Nephron progenitor cell (in vitro differentiated cells): ENCODE data around the gene GINS2.

Source experiments
- DNase-seq: peaks from one replicate; pipeline ENCODE4 v3.0.0; 2021
- H3K27ac Mint-ChIP-seq: 2 replicates; pipeline ENCODE4 v1.8.0; 2021; ENCODE audit warnings: mild to moderate bottlenecking, moderate library complexity, mixed read lengths
- H3K27me3 Mint-ChIP-seq: 2 replicates; pipeline ENCODE4 v1.8.0; 2021; ENCODE audit warnings: mild to moderate bottlenecking, low read depth, mixed read lengths; ENCODE audit not compliant: poor library complexity
- H3K36me3 Mint-ChIP-seq: 2 replicates; pipeline ENCODE4 v1.8.0; 2021; ENCODE audit warnings: low read depth, mixed read lengths
- H3K4me1 Mint-ChIP-seq: 2 replicates; pipeline ENCODE4 v1.8.0; 2021; ENCODE audit warnings: mixed read lengths
- H3K4me3 Mint-ChIP-seq: 2 replicates; pipeline ENCODE4 v1.8.0; 2021; ENCODE audit warnings: mild to moderate bottlenecking, moderate library complexity, mixed read lengths
- H3K9me3 Mint-ChIP-seq: 2 replicates; pipeline ENCODE4 v1.8.0; 2021; ENCODE audit warnings: mild to moderate bottlenecking, moderate library complexity, mixed read lengths
- CTCF ChIP-seq: fragments of 200-600 bp; sonication (generic); IDR thresholded peaks from 2 replicates; pipeline ENCODE4 v1.5.0; 2021; ENCODE audit warnings: antibody characterized with exemption

The GINS2 gene

GRCh38 chr16:85724936-85725335 is 36.2 kb upstream of the GINS2 start:
- no peak overlapping the region for H3K27ac Mint-ChIP-seq

GRCh38 chr16:85724126-85724879 is 35.5 kb upstream of the GINS2 start:
- Mint-ChIP-seq H3K9me3 (peaks cover 5% of the 10 kb centered on the region), H3K27ac (no peak overlapping the region)
- DNase-seq = no peak

More at GRCh38 chr16:85724936-85725335, 36.2 kb upstream of the GINS2 start:
- Mint-ChIP-seq H3K9me3 (peaks cover 5% of the 10 kb centered on the region), H3K4me3 (no peak overlapping the region), H3K4me1 (peaks cover 14% of the 10 kb centered on the region), H3K36me3 (no peaks in the 10 kb centered on the region), H3K27me3 (peaks cover 55% of the 10 kb centered on the region)
- no peak for TF ChIP-seq CTCF
- DNase-seq = no peak

GRCh38 chr16:85722128-85722893 is 33.6 kb upstream of the GINS2 start:
- Mint-ChIP-seq H3K4me3 (no peak overlapping the region), H3K4me1 (peaks cover 9% of the 10 kb centered on the region), H3K9me3 (peaks cover 5% of the 10 kb centered on the region), H3K27me3 (peaks cover 67% of the 10 kb centered on the region), H3K27ac (no peak overlapping the region), H3K36me3 (no peaks in the 10 kb centered on the region)
- no peak for DNase-seq
- no peak for TF ChIP-seq CTCF

More at GRCh38 chr16:85724126-85724879, 35.5 kb upstream of the GINS2 start:
- Mint-ChIP-seq H3K4me3 (no peak overlapping the region), H3K36me3 (no peaks in the 10 kb centered on the region), H3K4me1 (peaks cover 10% of the 10 kb centered on the region), H3K27me3 (peaks cover 54% of the 10 kb centered on the region)
- no peak for TF ChIP-seq CTCF

GRCh38 chr16:85720302-85720637 is 31.5 kb upstream of the GINS2 start:
- TF ChIP-seq CTCF = no peak
- Mint-ChIP-seq H3K27me3 (peaks cover 61% of the 10 kb centered on the region), H3K36me3 (no peaks in the 10 kb centered on the region), H3K4me1 (peaks cover 19% of the 10 kb centered on the region), H3K27ac (no peak overlapping the region), H3K4me3 (no peak overlapping the region), H3K9me3 (no peaks in the 10 kb centered on the region)
- DNase-seq = no peak

GRCh38 chr16:85719605-85720301 is 31.0 kb upstream of the GINS2 start:
- no peaks in the 10 kb centered on the region for H3K9me3 Mint-ChIP-seq
- no peak overlapping the region for H3K4me3 Mint-ChIP-seq
- no peak overlapping the region for H3K27ac Mint-ChIP-seq
- peaks cover 22% of the 10 kb centered on the region for H3K4me1 Mint-ChIP-seq
- DNase-seq = no peak
- H3K36me3 Mint-ChIP-seq = no peaks in the 10 kb centered on the region
- TF ChIP-seq CTCF = no peak
- H3K27me3 Mint-ChIP-seq = peaks cover 64% of the 10 kb centered on the region
